Mesenchymal stem cell (in vitro differentiated cells and primary cell): ENCODE measurements around the gene EXOC6B.

ENCODE experiments used
- DNase-seq: peaks from one replicate; pipeline ENCODE4 v3.0.0-alpha.2; 2013
- H2AFZ ChIP-seq: one replicate; pipeline ENCODE4 v1.6.1; 2013; ENCODE audit warnings: low read depth, mild to moderate bottlenecking, control low read depth, inconsistent platforms, low read length, moderate library complexity
- H2AK5ac ChIP-seq: 2 replicates; pipeline ENCODE4 v1.6.1; 2013; ENCODE audit warnings: low read length, moderate library complexity, mild to moderate bottlenecking, inconsistent platforms; ENCODE audit not compliant: severe bottlenecking
- H2BK120ac ChIP-seq: one replicate; pipeline ENCODE4 v1.6.1; 2013; ENCODE audit warnings: low read depth, mild to moderate bottlenecking, inconsistent platforms, low read length, moderate library complexity
- H2BK12ac ChIP-seq, 2 experiments: one replicate each; pipeline ENCODE4 v1.6.1; 2013; ENCODE audit warnings: inconsistent platforms in 2 of 2, low read length in 2 of 2, mild to moderate bottlenecking in 2 of 2, moderate library complexity in 2 of 2, control low read depth in 1 of 2
- H2BK15ac ChIP-seq: one replicate; pipeline ENCODE4 v1.6.1; 2013; ENCODE audit warnings: mild to moderate bottlenecking, low read depth, inconsistent platforms; ENCODE audit not compliant: poor library complexity, severe bottlenecking
- H2BK5ac ChIP-seq: 2 replicates; pipeline ENCODE4 v1.6.1; 2013; ENCODE audit warnings: low read depth, mild to moderate bottlenecking, low read length, control low read depth, inconsistent platforms; ENCODE audit not compliant: poor library complexity, severe bottlenecking
- H3K14ac ChIP-seq, 2 experiments: one replicate each; pipeline ENCODE4 v1.6.1; 2013; ENCODE audit warnings: inconsistent platforms in 2 of 2, low read length in 2 of 2, control low read depth in 1 of 2, mild to moderate bottlenecking in 1 of 2, moderate library complexity in 1 of 2
- H3K18ac ChIP-seq, 2 experiments: one replicate each; pipeline ENCODE4 v1.6.1; 2013; ENCODE audit warnings: inconsistent platforms in 2 of 2, low read length in 2 of 2, control low read depth in 1 of 2, low read depth in 1 of 2, mild to moderate bottlenecking in 1 of 2
- H3K23ac ChIP-seq, 2 experiments: one replicate each; pipeline ENCODE4 v1.6.1; 2013; ENCODE audit warnings: inconsistent platforms in 2 of 2, low read length in 2 of 2, mild to moderate bottlenecking in 2 of 2, moderate library complexity in 2 of 2, control low read depth in 1 of 2
- H3K27ac ChIP-seq: 2 replicates; pipeline ENCODE4 v1.5.1; 2013; ENCODE audit warnings: mild to moderate bottlenecking, moderate library complexity, low read length, control low read depth, inconsistent platforms; ENCODE audit not compliant: poor library complexity, severe bottlenecking
- H3K27me3 ChIP-seq, 2 experiments: 2 replicates each; pipeline versions ENCODE4 v1.6.1 to v1.7.0; 2013; ENCODE audit warnings: low read length in 2 of 2, mild to moderate bottlenecking in 2 of 2, moderate library complexity in 2 of 2, control low read depth in 1 of 2, inconsistent platforms in 1 of 2; ENCODE audit not compliant: control insufficient read depth in 1 of 2, insufficient read depth in 1 of 2
- H3K36me3 ChIP-seq, 2 experiments: 2 replicates each; pipeline versions ENCODE4 v1.6.1 to v1.7.0; 2013; ENCODE audit warnings: low read length in 2 of 2, control low read depth in 1 of 2, inconsistent platforms in 1 of 2, low read depth in 1 of 2, mild to moderate bottlenecking in 1 of 2; ENCODE audit not compliant: insufficient read depth in 2 of 2, control insufficient read depth in 1 of 2
- H3K4ac ChIP-seq, 2 experiments: one replicate each; pipeline ENCODE4 v1.6.1; 2013; ENCODE audit warnings: inconsistent platforms in 2 of 2, low read length in 2 of 2, mild to moderate bottlenecking in 2 of 2, moderate library complexity in 2 of 2, control low read depth in 1 of 2, low read depth in 1 of 2
- H3K4me1 ChIP-seq: 2 replicates; pipeline ENCODE4 v1.6.1; 2013; ENCODE audit warnings: low read depth, low read length, control low read depth; ENCODE audit not compliant: control insufficient read depth, insufficient read depth
- H3K4me2 ChIP-seq: 2 replicates; pipeline ENCODE4 v1.6.1; 2013; ENCODE audit warnings: low read length, mild to moderate bottlenecking, inconsistent platforms; ENCODE audit not compliant: poor library complexity, severe bottlenecking
- H3K4me3 ChIP-seq, 2 experiments: 2 replicates each; pipeline versions ENCODE4 v1.5.1 to v1.7.0; 2013; ENCODE audit warnings: low read length in 2 of 2, mild to moderate bottlenecking in 2 of 2, control low read depth in 1 of 2, low read depth in 1 of 2; ENCODE audit not compliant: insufficient read depth in 1 of 2
- H3K79me1 ChIP-seq: replicated peaks from 2 replicates; pipeline ENCODE4 v1.6.1; 2013; ENCODE audit warnings: mild to moderate bottlenecking, control low read depth, low read length, inconsistent platforms; ENCODE audit not compliant: poor library complexity, severe bottlenecking
- H3K9ac ChIP-seq: 2 replicates; pipeline ENCODE4 v1.7.0; 2013; ENCODE audit warnings: mild to moderate bottlenecking, low read length, moderate library complexity
- H3K9me3 ChIP-seq: 2 replicates; pipeline ENCODE4 v1.7.0; 2013; ENCODE audit warnings: mild to moderate bottlenecking, low read length; ENCODE audit not compliant: control insufficient read depth
- H4K8ac ChIP-seq: one replicate; pipeline ENCODE4 v1.6.1; 2013; ENCODE audit warnings: inconsistent platforms, mild to moderate bottlenecking, low read length, moderate library complexity
- H4K91ac ChIP-seq: one replicate; pipeline ENCODE4 v1.6.1; 2013; ENCODE audit warnings: mild to moderate bottlenecking, low read length, inconsistent platforms
- WGBS: methylation state at CpG from one replicate; pipeline ENCODE4 v1.1.7; 2013; ENCODE audit warnings: mixed read lengths; 5-methylcytosine and 5-hydroxymethylcytosine counted together

EXOC6B gene

GRCh38 chr2:72574886-72575285 lies 250.9 kb downstream of the EXOC6B start:
- no peaks in the 10 kb centered on the region for H3K27me3 ChIP-seq
- no peak overlapping the region for H3K18ac ChIP-seq
- H2BK15ac ChIP-seq = no peak overlapping the region
- no peaks in the 10 kb centered on the region for H3K4me1 ChIP-seq
- H3K27ac ChIP-seq = no peak overlapping the region
- no peaks in the 10 kb centered on the region for H3K79me1 ChIP-seq
- 90% methylated on average over 3 of the region's 3 CpGs for WGBS
- H3K9me3 ChIP-seq = no peaks in the 10 kb centered on the region
- no peak overlapping the region for H2BK5ac ChIP-seq
- no peak overlapping the region for H4K91ac ChIP-seq
- no peak overlapping the region for H3K9ac ChIP-seq
- H3K4me2 ChIP-seq = no peak overlapping the region
- no peak overlapping the region for H3K23ac ChIP-seq
- peaks cover 0 to 2% of the 10 kb centered on the region in 2 experiments for H3K36me3 ChIP-seq
- H3K4me3 ChIP-seq = no peak overlapping the region
- no peak for DNase-seq
- no peak overlapping the region for H2BK12ac ChIP-seq
- no peak overlapping the region for H2AK5ac ChIP-seq
- H3K14ac ChIP-seq = no peak overlapping the region
- no peak overlapping the region for H3K4ac ChIP-seq
- H4K8ac ChIP-seq = no peak overlapping the region
- no peak overlapping the region for H2AFZ ChIP-seq
- no peak overlapping the region for H2BK120ac ChIP-seq

- no peak overlapping the region for H3K14ac ChIP-seq
- no peak overlapping the region for H2AFZ ChIP-seq
- WGBS = 89% methylated on average over 1 of the region's 1 CpG
- no peak overlapping the region for H3K27ac ChIP-seq
- no peak overlapping the region for H3K4me3 ChIP-seq
- H3K9ac ChIP-seq = no peak overlapping the region
- no peak overlapping the region for H3K23ac ChIP-seq
- no peak overlapping the region for H3K4me2 ChIP-seq
- H4K8ac ChIP-seq = no peak overlapping the region
- H2BK15ac ChIP-seq = no peak overlapping the region
- no peak overlapping the region for H2BK12ac ChIP-seq
- peak; percentile 8 for DNase-seq
- H3K9me3 ChIP-seq = no peaks in the 10 kb centered on the region
- H2BK5ac ChIP-seq = no peak overlapping the region
- H3K4ac ChIP-seq = no peak overlapping the region
- H3K18ac ChIP-seq = no peak overlapping the region
- no peaks in the 10 kb centered on the region for H3K79me1 ChIP-seq
- no peak overlapping the region for H2AK5ac ChIP-seq
- no peaks in the 10 kb centered on the region for H3K4me1 ChIP-seq
- no peaks in the 10 kb centered on the region for H3K27me3 ChIP-seq
- peaks cover 0 to 2% of the 10 kb centered on the region in 2 experiments for H3K36me3 ChIP-seq
- no peak overlapping the region for H4K91ac ChIP-seq
- H2BK120ac ChIP-seq = no peak overlapping the region
Observed at GRCh38 chr2:72573232-72573631, 252.6 kb downstream of the EXOC6B start.

- Histone ChIP-seq H2AFZ (no peak overlapping the region), H3K36me3 (peaks cover 0 to 2% of the 10 kb centered on the region in 2 experiments), H2AK5ac (no peak overlapping the region), H3K23ac (no peak overlapping the region), H2BK120ac (no peak overlapping the region), H3K79me1 (no peaks in the 10 kb centered on the region), H2BK5ac (no peak overlapping the region), H3K27me3 (no peaks in the 10 kb centered on the region), H2BK15ac (no peak overlapping the region), H3K18ac (no peak overlapping the region), H4K8ac (no peak overlapping the region), H3K27ac (no peak overlapping the region), H3K14ac (no peak overlapping the region), H3K4ac (no peak overlapping the region), H3K4me2 (no peak overlapping the region), H3K4me3 (no peak overlapping the region), H3K9me3 (no peaks in the 10 kb centered on the region), H2BK12ac (no peak overlapping the region), H3K4me1 (no peaks in the 10 kb centered on the region), H4K91ac (no peak overlapping the region), H3K9ac (no peak overlapping the region)
- WGBS = 33% methylated on average over 1 of the region's 2 CpGs
- peak; percentile 8 for DNase-seq
Observed at GRCh38 chr2:72572501-72572900, 253.3 kb downstream of the EXOC6B start.

- peaks cover 0 to 2% of the 10 kb centered on the region in 2 experiments for H3K36me3 ChIP-seq
- no peak overlapping the region for H3K27ac ChIP-seq
- H3K18ac ChIP-seq = no peak overlapping the region
- H4K91ac ChIP-seq = no peak overlapping the region
- H2AFZ ChIP-seq = no peak overlapping the region
- no peaks in the 10 kb centered on the region for H3K79me1 ChIP-seq
- H2BK5ac ChIP-seq = no peak overlapping the region
- H3K23ac ChIP-seq = no peak overlapping the region
- H3K4ac ChIP-seq = no peak overlapping the region
- H3K4me2 ChIP-seq = no peak overlapping the region
- no peak overlapping the region for H4K8ac ChIP-seq
- H2AK5ac ChIP-seq = no peak overlapping the region
- H2BK120ac ChIP-seq = no peak overlapping the region
- H3K14ac ChIP-seq = no peak overlapping the region
- H2BK12ac ChIP-seq = no peak overlapping the region
- no peak overlapping the region for H3K4me3 ChIP-seq
- H3K4me1 ChIP-seq = no peaks in the 10 kb centered on the region
- no peak overlapping the region for H3K9ac ChIP-seq
- no CpG with 5 or more reads among the region's 1 CpG for WGBS
- H3K27me3 ChIP-seq = no peaks in the 10 kb centered on the region
- no peak for DNase-seq
- H3K9me3 ChIP-seq = no peaks in the 10 kb centered on the region
- no peak overlapping the region for H2BK15ac ChIP-seq
Observed at GRCh38 chr2:72570413-72570812, 255.4 kb downstream of the EXOC6B start.
